ENCODE data around the gene KRTAP10-8. TPM values are rescaled to one million over a fixed set of nuclear protein-coding genes. Genes with fewer than 3 reads are reported as not detected.
"Not testable (repeated sequence)": the region's sequence is repeated elsewhere in the genome, so short reads cannot be mapped to it uniquely, and the experiment has no call there.

KRTAP10-8 gene
- total RNA-seq, 1 donor from 2014 or later: not detected

GRCh38 chr21:44571844-44572782 is 39.8 kb upstream of the KRTAP10-8 start:
- Mint-ChIP-seq H3K4me1 (ENCODE audit: low read depth) (peaks cover 6% of the 10 kb centered on the region), H3K36me3 (ENCODE audit: low read depth) (peaks cover 4% of the 10 kb centered on the region), H3K27me3 (ENCODE audit: low read depth) (peaks cover 24% of the 10 kb centered on the region), H3K4me3 (ENCODE audit: unreplicated experiment) (no peak overlapping the region), H3K9me3 (ENCODE audit: low read depth) (peaks cover 21% of the 10 kb centered on the region), H3K27ac (ENCODE audit: unreplicated experiment) (no peak overlapping the region)
- peak; percentile 77 for DNase-seq (ENCODE audit: low spot score)
- TF ChIP-seq CTCF (IDR thresholded peaks at IDR 0.05): no peak

DNA sequence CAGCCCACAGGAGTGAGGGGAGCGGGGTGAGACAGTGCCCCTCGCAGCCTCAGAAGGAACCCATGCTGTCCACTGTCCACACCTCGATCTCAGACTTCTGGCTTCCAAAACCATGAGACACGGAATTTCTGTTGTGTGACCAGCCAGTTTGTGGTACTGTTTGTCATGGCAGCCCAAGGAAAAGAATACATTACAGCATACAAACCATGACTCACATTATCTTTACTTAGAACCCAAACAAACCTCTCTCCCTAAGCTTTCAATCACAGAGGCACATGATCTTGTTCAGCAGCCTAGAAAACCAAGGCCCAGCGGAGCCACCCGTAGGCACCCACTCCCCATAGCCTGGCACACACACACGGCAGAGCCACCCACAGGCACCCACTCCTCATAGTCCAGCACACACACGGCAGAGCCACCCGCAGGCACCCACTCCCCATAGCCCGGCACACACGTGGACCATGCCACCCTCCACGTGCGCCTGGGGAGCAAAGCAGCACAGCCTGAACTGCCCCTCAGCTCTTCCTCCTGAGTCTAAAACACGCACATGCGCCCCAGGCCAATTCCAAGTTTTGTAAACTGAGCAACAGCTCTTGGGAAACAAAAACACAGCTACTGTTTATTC is 38.8 kb upstream of the KRTAP10-8 start:
- Mint-ChIP-seq H3K4me1 (ENCODE audit: low read depth) (peaks cover 6% of the 10 kb centered on the region), H3K9me3 (ENCODE audit: low read depth) (peaks cover 31% of the 10 kb centered on the region)

DNA sequence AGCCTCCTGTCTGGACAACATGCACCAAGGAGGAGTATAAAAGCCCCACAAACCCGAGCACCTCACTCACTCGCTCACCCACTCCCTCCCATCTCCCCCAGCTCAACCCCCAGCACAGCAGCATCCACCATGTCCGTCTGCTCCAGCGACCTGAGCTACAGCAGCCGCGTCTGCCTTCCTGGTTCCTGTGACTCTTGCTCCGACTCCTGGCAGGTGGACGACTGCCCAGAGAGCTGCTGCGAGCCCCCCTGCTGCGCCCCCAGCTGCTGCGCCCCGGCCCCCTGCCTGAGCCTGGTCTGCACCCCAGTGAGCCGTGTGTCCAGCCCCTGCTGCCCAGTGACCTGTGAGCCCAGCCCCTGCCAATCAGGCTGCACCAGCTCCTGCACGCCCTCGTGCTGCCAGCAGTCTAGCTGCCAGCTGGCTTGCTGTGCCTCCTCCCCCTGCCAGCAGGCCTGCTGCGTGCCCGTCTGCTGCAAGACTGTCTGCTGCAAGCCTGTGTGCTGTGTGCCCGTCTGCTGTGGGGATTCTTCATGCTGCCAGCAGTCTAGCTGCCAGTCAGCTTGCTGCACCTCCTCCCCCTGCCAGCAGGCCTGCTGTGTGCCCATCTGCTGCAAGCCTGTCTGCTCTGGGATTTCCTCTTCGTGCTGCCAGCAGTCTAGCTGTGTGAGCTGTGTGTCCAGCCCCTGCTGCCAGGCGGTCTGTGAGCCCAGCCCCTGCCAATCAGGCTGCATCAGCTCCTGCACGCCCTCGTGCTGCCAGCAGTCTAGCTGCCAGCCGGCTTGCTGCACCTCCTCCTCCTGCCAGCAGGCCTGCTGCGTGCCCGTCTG is 38.0 kb upstream of the KRTAP10-8 start, which contains the start of gene KRTAP10-4:
TSS of gene KRTAP10-4 (plus strand) at position 100 of the 827 bp plus-strand sequence. CDS start at position 130, 30 bp downstream.
- H3K27me3 Mint-ChIP-seq (ENCODE audit: low read depth): peaks cover 15% of the 10 kb centered on the region
- not testable (repeated sequence) for H3K36me3 Mint-ChIP-seq (ENCODE audit: low read depth); H3K4me3 Mint-ChIP-seq (ENCODE audit: unreplicated experiment); H3K4me1 Mint-ChIP-seq (ENCODE audit: low read depth)
- DNase-seq (ENCODE audit: low spot score): peak; percentile 77
- H3K9me3 Mint-ChIP-seq (ENCODE audit: low read depth): peaks cover 33% of the 10 kb centered on the region
- peak within 1 kb of the TSS; percentile 55 for H3K27ac Mint-ChIP-seq (ENCODE audit: unreplicated experiment)

More for the DNA sequence above, 38.8 kb upstream of the KRTAP10-8 start:
- peak overlapping the region; percentile 55 for H3K27ac Mint-ChIP-seq (ENCODE audit: unreplicated experiment)
- H3K4me3 Mint-ChIP-seq (ENCODE audit: unreplicated experiment): no peak overlapping the region
- peaks cover 6% of the 10 kb centered on the region for H3K36me3 Mint-ChIP-seq (ENCODE audit: low read depth)
- TF ChIP-seq CTCF (IDR thresholded peaks at IDR 0.05): no peak
- peaks cover 17% of the 10 kb centered on the region for H3K27me3 Mint-ChIP-seq (ENCODE audit: low read depth)
- DNase-seq (ENCODE audit: low spot score): peak; percentile 47

DNA sequence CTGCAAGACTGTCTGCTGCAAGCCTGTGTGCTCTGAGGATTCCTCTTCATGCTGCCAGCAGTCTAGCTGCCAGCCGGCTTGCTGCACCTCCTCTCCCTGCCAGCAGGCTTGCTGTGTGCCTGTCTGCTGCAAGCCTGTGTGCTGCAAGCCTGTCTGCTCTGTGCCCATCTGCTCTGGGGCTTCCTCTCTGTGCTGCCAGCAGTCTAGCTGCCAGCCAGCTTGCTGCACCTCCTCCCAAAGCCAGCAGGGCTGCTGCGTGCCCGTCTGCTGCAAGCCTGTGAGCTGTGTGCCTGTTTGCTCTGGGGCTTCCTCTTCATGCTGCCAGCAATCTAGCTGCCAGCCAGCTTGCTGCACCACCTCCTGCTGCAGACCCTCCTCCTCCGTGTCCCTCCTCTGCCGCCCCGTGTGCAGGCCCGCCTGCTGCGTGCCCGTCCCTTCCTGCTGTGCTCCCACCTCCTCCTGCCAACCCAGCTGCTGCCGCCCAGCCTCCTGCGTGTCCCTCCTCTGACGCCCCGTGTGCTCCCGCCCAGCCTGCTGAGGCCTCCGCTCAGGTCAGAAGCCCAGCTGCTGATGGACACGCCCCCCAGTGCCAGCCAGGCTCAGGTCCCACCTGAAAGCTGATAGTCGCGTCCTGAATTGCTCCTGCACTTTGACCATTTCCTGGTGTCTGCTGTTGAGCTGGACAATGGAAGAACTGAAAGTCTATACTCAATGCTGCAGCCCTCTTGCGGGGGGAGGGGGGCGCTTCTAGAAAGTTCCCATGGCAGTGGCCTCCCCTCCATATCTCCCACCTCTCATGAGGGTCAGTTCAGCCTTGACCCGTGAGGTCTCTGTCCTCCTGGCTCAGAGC is 37.2 kb upstream of the KRTAP10-8 start:
- H3K27me3 Mint-ChIP-seq (ENCODE audit: low read depth): peaks cover 16% of the 10 kb centered on the region
- no peak overlapping the region for H3K4me3 Mint-ChIP-seq (ENCODE audit: unreplicated experiment)
- no peak for TF ChIP-seq CTCF (IDR thresholded peaks at IDR 0.05)
- no peak overlapping the region for H3K27ac Mint-ChIP-seq (ENCODE audit: unreplicated experiment)
- H3K36me3 Mint-ChIP-seq (ENCODE audit: low read depth): peaks cover 7% of the 10 kb centered on the region
- H3K9me3 Mint-ChIP-seq (ENCODE audit: low read depth): peaks cover 33% of the 10 kb centered on the region
- peaks cover 6% of the 10 kb centered on the region for H3K4me1 Mint-ChIP-seq (ENCODE audit: low read depth)
- peak; percentile 68 for DNase-seq (ENCODE audit: low spot score)
